ENCODE data around the gene SPTLC2. TPM values are rescaled to one million over a fixed set of nuclear protein-coding genes. Genes with fewer than 3 reads are reported as not detected.

The SPTLC2 gene
- total and polyA plus RNA-seq, 2 of the 8 experiments (the other 6 are each of a cell fraction or from before 2014, with no cell fraction given) = 8.9 to 35.1 TPM

GRCh38 chr14:77646907-77647306, 30.5 kb upstream of the SPTLC2 start (continued):
- TF ChIP-seq TAF1 (IDR thresholded peaks at IDR 0.05; ENCODE audit: low read depth, low read length) (no peak), SUZ12 (IDR thresholded peaks at IDR 0.05; ENCODE audit: low read length) (no peak)
